ENCODE measurements around the gene FGF1.
"Not testable (repeated sequence)": the region's sequence is repeated elsewhere in the genome, so short reads cannot be mapped to it uniquely, and the experiment has no call there.

The FGF1 gene

GRCh38 chr5:142664636-142665035, 21.3 kb downstream of the FGF1 start:
- DNase-seq = no peak

GRCh38 chr5:142664067-142664466, 21.8 kb downstream of the FGF1 start:
- no peak for DNase-seq

GRCh38 chr5:142663246-142663645, 22.6 kb downstream of the FGF1 start:
- no peak for DNase-seq

GRCh38 chr5:142661957-142662356, 23.9 kb downstream of the FGF1 start:
- DNase-seq = no peak

- no peak for DNase-seq
Observed at GRCh38 chr5:142661143-142661542, 24.7 kb downstream of the FGF1 start.

- DNase-seq = no peak
Observed at GRCh38 chr5:142660731-142661130, 25.2 kb downstream of the FGF1 start.

- DNase-seq = no peak
Observed at GRCh38 chr5:142660196-142660595, 25.7 kb downstream of the FGF1 start.

- DNase-seq = no peak
Observed at GRCh38 chr5:142659405-142659804, 26.5 kb downstream of the FGF1 start.

- no peak for DNase-seq
Observed at GRCh38 chr5:142658278-142658677, 27.6 kb downstream of the FGF1 start.

- no peak for DNase-seq
Observed at GRCh38 chr5:142657446-142657845, 28.4 kb downstream of the FGF1 start.

GRCh38 chr5:142655339-142656267, 30.3 kb downstream of the FGF1 start:
- DNase-seq = peak; percentile 54 to 69

GRCh38 chr5:142654578-142655058, 31.3 kb downstream of the FGF1 start:
- DNase-seq = no peak

- DNase-seq = no peak
Observed at GRCh38 chr5:142653321-142653720, 32.6 kb downstream of the FGF1 start.

GRCh38 chr5:142652563-142652962, 33.3 kb downstream of the FGF1 start:
- DNase-seq = no peak

- DNase-seq = no peak
Observed at GRCh38 chr5:142650881-142651280, 35.0 kb downstream of the FGF1 start.

- no peak for DNase-seq
Observed at GRCh38 chr5:142650060-142650459, 35.8 kb downstream of the FGF1 start.

- not testable (repeated sequence) for DNase-seq
Observed at GRCh38 chr5:142648108-142648507, 37.8 kb downstream of the FGF1 start.

GRCh38 chr5:142645456-142645855, 40.4 kb downstream of the FGF1 start:
- DNase-seq = no peak

GRCh38 chr5:142644640-142645361, 41.1 kb downstream of the FGF1 start:
- DNase-seq = no peak

- no peak for DNase-seq
Observed at GRCh38 chr5:142644127-142644526, 41.8 kb downstream of the FGF1 start.

- DNase-seq = no peak
Observed at GRCh38 chr5:142643634-142644033, 42.3 kb downstream of the FGF1 start.

GRCh38 chr5:142642427-142642826, 43.5 kb downstream of the FGF1 start:
- DNase-seq = no peak

GRCh38 chr5:142641711-142642110, 44.2 kb downstream of the FGF1 start:
- no peak for DNase-seq

Measured in SHP77 (cell line).